Measurements from ENCODE around the gene VWA3B.

GRCh38 chr2:98327776-98328175 lies 240.8 kb downstream of the VWA3B start:
- TF ChIP-seq CTCF (IDR thresholded peaks at IDR 0.05) (no peak), ZFP36 (IDR thresholded peaks at IDR 0.05; ENCODE audit: borderline replicate concordance, partially characterized antibody) (no peak), ESRRA (IDR thresholded peaks at IDR 0.05; ENCODE audit: borderline replicate concordance, low read length) (no peak), JUN (IDR thresholded peaks at IDR 0.05) (no peak), FOSL2 (IDR thresholded peaks at IDR 0.05) (no peak), FOSL2 (CRISPR knock-in tag; IDR thresholded peaks at IDR 0.05) (no peak), CHD4 (IDR thresholded peaks at IDR 0.05; ENCODE audit: borderline replicate concordance) (no peak), MYC (IDR thresholded peaks at IDR 0.05; ENCODE audit: borderline replicate concordance, low read length) (no peak), RFX5 (IDR thresholded peaks at IDR 0.05) (no peak), BHLHE40 (IDR thresholded peaks at IDR 0.05; ENCODE audit: low read depth, low read length) (no peak), EP300 (IDR thresholded peaks at IDR 0.05) (no peak), HDAC2 (IDR thresholded peaks at IDR 0.05) (no peak)
- TF ChIP-seq, protein P1, sequence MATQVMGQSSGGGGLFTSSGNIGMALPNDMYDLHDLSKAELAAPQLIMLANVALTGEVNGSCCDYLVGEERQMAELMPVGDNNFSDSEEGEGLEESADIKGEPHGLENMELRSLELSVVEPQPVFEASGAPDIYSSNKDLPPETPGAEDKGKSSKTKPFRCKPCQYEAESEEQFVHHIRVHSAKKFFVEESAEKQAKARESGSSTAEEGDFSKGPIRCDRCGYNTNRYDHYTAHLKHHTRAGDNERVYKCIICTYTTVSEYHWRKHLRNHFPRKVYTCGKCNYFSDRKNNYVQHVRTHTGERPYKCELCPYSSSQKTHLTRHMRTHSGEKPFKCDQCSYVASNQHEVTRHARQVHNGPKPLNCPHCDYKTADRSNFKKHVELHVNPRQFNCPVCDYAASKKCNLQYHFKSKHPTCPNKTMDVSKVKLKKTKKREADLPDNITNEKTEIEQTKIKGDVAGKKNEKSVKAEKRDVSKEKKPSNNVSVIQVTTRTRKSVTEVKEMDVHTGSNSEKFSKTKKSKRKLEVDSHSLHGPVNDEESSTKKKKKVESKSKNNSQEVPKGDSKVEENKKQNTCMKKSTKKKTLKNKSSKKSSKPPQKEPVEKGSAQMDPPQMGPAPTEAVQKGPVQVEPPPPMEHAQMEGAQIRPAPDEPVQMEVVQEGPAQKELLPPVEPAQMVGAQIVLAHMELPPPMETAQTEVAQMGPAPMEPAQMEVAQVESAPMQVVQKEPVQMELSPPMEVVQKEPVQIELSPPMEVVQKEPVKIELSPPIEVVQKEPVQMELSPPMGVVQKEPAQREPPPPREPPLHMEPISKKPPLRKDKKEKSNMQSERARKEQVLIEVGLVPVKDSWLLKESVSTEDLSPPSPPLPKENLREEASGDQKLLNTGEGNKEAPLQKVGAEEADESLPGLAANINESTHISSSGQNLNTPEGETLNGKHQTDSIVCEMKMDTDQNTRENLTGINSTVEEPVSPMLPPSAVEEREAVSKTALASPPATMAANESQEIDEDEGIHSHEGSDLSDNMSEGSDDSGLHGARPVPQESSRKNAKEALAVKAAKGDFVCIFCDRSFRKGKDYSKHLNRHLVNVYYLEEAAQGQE (IDR thresholded peaks at IDR 0.05): no peak
- TF ChIP-seq, protein P2, sequence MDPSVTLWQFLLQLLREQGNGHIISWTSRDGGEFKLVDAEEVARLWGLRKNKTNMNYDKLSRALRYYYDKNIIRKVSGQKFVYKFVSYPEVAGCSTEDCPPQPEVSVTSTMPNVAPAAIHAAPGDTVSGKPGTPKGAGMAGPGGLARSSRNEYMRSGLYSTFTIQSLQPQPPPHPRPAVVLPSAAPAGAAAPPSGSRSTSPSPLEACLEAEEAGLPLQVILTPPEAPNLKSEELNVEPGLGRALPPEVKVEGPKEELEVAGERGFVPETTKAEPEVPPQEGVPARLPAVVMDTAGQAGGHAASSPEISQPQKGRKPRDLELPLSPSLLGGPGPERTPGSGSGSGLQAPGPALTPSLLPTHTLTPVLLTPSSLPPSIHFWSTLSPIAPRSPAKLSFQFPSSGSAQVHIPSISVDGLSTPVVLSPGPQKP (IDR thresholded peaks at IDR 0.05; ENCODE audit: low read depth, low read length): no peak
